ENCODE data around the gene NYNRIN.

The NYNRIN gene

DNA sequence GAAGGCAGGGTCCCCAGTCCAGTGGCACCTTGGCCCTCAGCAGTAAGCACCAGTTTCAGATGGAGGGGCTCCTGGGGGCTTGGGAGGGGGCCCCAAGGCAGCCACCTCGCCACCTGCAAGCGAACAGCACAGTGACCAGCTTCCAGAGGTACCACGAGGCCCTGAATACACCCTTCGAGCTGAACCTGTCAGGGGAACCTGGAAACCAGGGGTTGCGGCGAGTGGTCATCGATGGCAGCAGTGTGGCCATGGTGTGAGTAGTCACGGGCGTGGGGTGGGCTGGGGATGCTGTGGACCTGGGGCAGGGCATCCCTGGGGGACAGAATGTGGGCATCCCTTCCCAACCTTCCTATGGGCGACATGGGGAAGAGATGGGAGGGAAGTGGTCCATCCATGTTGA is 11.2 kb downstream of the NYNRIN start:
- TF ChIP-seq SPI1 (IDR thresholded peaks at IDR 0.05; ENCODE audit: low read depth, low read length): no peak
- FAIRE-seq (no peak), DNase-seq (ENCODE audit: insufficient read length, low spot score) (no peak)

GRCh38 chr14:24411443-24412389 is 12.9 kb downstream of the NYNRIN start:
- peak; percentile 62 for FAIRE-seq
- DNase-seq (ENCODE audit: insufficient read length, low spot score): peak; percentile 51
- TF ChIP-seq POLR2A (IDR thresholded peaks at IDR 0.05; ENCODE audit: low read depth, low read length) (no peak), POLR2AphosphoS5 (IDR thresholded peaks at IDR 0.05; ENCODE audit: low read depth, low read length) (no peak), PAX5 (IDR thresholded peaks at IDR 0.05; ENCODE audit: insufficient read depth, low read length, severe bottlenecking) (no peak), POU2F2 (IDR thresholded peaks at IDR 0.05; ENCODE audit: low read depth, low read length) (no peak), SPI1 (IDR thresholded peaks at IDR 0.05; ENCODE audit: low read depth, low read length) (no peak), TAF1 (IDR thresholded peaks at IDR 0.05; ENCODE audit: low read depth, low read length) (no peak)

- TF ChIP-seq TAF1 (IDR thresholded peaks at IDR 0.05; ENCODE audit: low read depth, low read length) (no peak), PAX5 (IDR thresholded peaks at IDR 0.05; ENCODE audit: insufficient read depth, low read length, severe bottlenecking) (no peak), POLR2A (IDR thresholded peaks at IDR 0.05; ENCODE audit: low read depth, low read length) (no peak), POU2F2 (IDR thresholded peaks at IDR 0.05; ENCODE audit: low read depth, low read length) (no peak), POLR2AphosphoS5 (IDR thresholded peaks at IDR 0.05; ENCODE audit: low read depth, low read length) (no peak), SPI1 (IDR thresholded peaks at IDR 0.05; ENCODE audit: low read depth, low read length) (no peak)
- FAIRE-seq (no peak), DNase-seq (ENCODE audit: insufficient read length, low spot score) (no peak)
These were observed 15.3 kb downstream of the NYNRIN start for GRCh38 chr14:24414077-24414476.

DNA sequence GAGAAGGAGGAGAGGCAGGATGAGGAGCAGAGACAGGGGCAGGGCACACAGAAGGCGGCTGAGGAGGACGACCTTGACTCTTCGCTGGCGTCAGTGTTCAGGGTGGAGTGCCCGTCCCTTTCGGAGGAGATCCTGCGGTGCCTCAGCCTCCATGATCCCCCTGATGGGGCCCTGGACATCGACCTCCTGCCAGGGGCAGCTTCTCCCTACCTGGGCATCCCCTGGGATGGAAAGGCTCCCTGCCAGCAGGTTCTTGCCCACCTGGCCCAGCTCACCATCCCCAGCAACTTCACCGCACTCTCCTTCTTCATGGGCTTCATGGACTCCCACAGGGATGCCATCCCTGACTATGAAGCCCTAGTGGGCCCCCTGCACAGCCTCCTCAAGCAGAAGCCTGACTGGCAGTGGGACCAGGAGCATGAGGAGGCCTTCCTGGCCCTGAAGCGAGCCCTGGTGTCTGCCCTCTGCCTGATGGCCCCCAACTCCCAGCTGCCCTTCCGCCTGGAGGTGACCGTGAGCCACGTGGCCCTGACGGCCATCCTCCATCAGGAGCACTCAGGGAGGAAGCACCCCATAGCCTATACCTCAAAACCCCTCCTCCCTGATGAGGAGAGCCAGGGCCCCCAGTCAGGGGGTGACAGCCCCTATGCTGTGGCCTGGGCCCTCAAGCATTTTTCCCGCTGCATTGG is 16.1 kb downstream of the NYNRIN start:
- TF ChIP-seq POLR2AphosphoS5 (IDR thresholded peaks at IDR 0.05; ENCODE audit: low read depth, low read length) (no peak), PAX5 (IDR thresholded peaks at IDR 0.05; ENCODE audit: insufficient read depth, low read length, severe bottlenecking) (no peak), TAF1 (IDR thresholded peaks at IDR 0.05; ENCODE audit: low read depth, low read length) (no peak), POU2F2 (IDR thresholded peaks at IDR 0.05; ENCODE audit: low read depth, low read length) (no peak), POLR2A (IDR thresholded peaks at IDR 0.05; ENCODE audit: low read depth, low read length) (no peak), SPI1 (IDR thresholded peaks at IDR 0.05; ENCODE audit: low read depth, low read length) (no peak)
- FAIRE-seq: no peak

GRCh38 chr14:24415421-24416253 is 16.8 kb downstream of the NYNRIN start:
- DNase-seq (ENCODE audit: insufficient read length, low spot score): no peak
- no peak for FAIRE-seq
- TF ChIP-seq SPI1 (IDR thresholded peaks at IDR 0.05; ENCODE audit: low read depth, low read length): no peak
- TF ChIP-seq POLR2A (IDR thresholded peaks at IDR 0.05; ENCODE audit: low read depth, low read length): no peak
- TF ChIP-seq PAX5 (IDR thresholded peaks at IDR 0.05; ENCODE audit: insufficient read depth, low read length, severe bottlenecking): no peak
- no peak for TF ChIP-seq POLR2AphosphoS5 (IDR thresholded peaks at IDR 0.05; ENCODE audit: low read depth, low read length)
- no peak for TF ChIP-seq TAF1 (IDR thresholded peaks at IDR 0.05; ENCODE audit: low read depth, low read length)
- TF ChIP-seq POU2F2 (IDR thresholded peaks at IDR 0.05; ENCODE audit: low read depth, low read length): no peak

More for the DNA sequence above, 16.1 kb downstream of the NYNRIN start:
- no peak for DNase-seq (ENCODE audit: insufficient read length, low spot score)

GRCh38 chr14:24416254-24416931 is 17.6 kb downstream of the NYNRIN start:
- FAIRE-seq: no peak
- TF ChIP-seq TAF1 (IDR thresholded peaks at IDR 0.05; ENCODE audit: low read depth, low read length) (no peak), POLR2A (IDR thresholded peaks at IDR 0.05; ENCODE audit: low read depth, low read length) (no peak), POU2F2 (IDR thresholded peaks at IDR 0.05; ENCODE audit: low read depth, low read length) (no peak), PAX5 (IDR thresholded peaks at IDR 0.05; ENCODE audit: insufficient read depth, low read length, severe bottlenecking) (no peak), SPI1 (IDR thresholded peaks at IDR 0.05; ENCODE audit: low read depth, low read length) (no peak), POLR2AphosphoS5 (IDR thresholded peaks at IDR 0.05; ENCODE audit: low read depth, low read length) (no peak)
- DNase-seq (ENCODE audit: insufficient read length, low spot score): no peak

DNA sequence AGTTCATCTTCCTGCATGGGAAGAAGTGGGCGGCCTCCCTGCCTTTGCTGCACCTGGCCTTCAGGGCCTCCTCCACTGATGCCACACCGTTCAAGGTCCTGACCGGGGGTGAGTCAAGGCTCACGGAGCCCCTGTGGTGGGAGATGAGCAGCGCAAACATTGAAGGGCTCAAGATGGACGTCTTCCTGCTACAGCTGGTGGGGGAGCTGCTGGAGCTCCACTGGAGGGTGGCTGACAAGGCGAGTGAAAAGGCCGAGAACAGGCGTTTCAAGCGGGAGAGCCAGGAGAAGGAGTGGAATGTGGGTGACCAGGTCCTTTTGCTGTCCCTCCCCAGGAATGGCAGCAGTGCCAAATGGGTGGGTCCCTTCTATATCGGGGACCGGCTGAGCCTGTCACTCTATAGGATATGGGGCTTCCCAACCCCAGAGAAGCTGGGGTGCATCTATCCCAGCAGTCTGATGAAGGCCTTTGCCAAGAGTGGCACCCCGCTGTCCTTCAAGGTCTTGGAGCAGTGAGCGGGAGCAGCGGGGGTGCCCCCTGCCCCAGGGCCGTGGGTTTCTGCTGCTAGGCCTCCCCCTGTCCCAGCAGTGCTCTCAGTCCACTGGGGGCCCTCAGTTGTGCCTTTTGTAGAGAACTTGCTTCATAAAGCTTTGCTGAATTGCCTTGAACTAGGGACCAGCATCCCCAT is 18.3 kb downstream of the NYNRIN start:
- DNase-seq (ENCODE audit: insufficient read length, low spot score): no peak
- no peak for TF ChIP-seq SPI1 (IDR thresholded peaks at IDR 0.05; ENCODE audit: low read depth, low read length)
- no peak for FAIRE-seq

DNA sequence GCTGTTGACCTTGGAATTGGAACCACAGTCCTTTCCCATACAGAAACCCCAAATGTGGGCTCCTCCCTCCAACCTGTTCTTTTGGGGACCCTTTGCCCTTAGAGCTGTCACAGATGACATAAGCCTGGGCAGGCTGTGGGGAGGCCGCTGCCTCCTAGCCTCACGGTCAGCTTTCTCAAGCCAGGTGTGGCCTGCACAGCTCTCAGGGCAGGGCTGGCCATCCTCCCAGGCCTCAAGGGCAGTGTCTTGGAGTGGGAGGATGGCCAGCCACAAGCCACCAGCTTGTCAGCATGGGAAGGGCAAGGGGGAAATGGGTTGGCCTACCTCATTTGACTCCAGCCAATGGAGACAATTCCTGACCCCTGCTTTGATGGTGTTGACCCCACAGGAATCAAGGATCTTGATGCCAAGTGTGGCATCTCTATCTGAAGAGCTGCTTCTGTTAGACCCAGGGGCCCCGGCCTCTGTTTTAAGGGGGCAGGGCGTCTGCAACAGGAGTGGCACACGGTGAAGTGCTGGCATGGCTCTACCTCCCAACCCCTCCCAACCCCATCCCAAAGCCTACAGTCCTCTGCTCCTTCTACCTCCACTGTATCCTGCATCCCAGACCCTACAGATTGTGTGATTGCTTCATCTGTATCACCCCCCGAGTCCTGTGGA is 19.2 kb downstream of the NYNRIN start:
- TF ChIP-seq TAF1 (IDR thresholded peaks at IDR 0.05; ENCODE audit: low read depth, low read length): no peak
- TF ChIP-seq POLR2AphosphoS5 (IDR thresholded peaks at IDR 0.05; ENCODE audit: low read depth, low read length): no peak
- TF ChIP-seq POLR2A (IDR thresholded peaks at IDR 0.05; ENCODE audit: low read depth, low read length): no peak
- TF ChIP-seq SPI1 (IDR thresholded peaks at IDR 0.05; ENCODE audit: low read depth, low read length): no peak
- no peak for TF ChIP-seq PAX5 (IDR thresholded peaks at IDR 0.05; ENCODE audit: insufficient read depth, low read length, severe bottlenecking)
- TF ChIP-seq POU2F2 (IDR thresholded peaks at IDR 0.05; ENCODE audit: low read depth, low read length): no peak
- DNase-seq (ENCODE audit: insufficient read length, low spot score) (no peak), FAIRE-seq (no peak)

All from GM12891 (cell line).